ENCODE measurements around the gene USP40.

- TF ChIP-seq ZNF416 (tag by site-specific recombination; IDR thresholded peaks at IDR 0.05) (no peak), RBAK (tag by site-specific recombination; IDR thresholded peaks at IDR 0.05) (no peak), ZNF10 (tag by site-specific recombination; IDR thresholded peaks at IDR 0.05) (no peak), ZNF24 (tag by site-specific recombination; IDR thresholded peaks at IDR 0.05) (no peak), CTCF (tag by site-specific recombination; IDR thresholded peaks at IDR 0.05) (no peak), ZNF274 (IDR thresholded peaks at IDR 0.05; ENCODE audit: low read length) (no peak), ZNF274 (tag by site-specific recombination; IDR thresholded peaks at IDR 0.05; ENCODE audit: borderline replicate concordance) (no peak), ZNF624 (tag by site-specific recombination; IDR thresholded peaks at IDR 0.05) (no peak), SALL2 (tag by site-specific recombination; IDR thresholded peaks at IDR 0.05; ENCODE audit: borderline replicate concordance) (no peak), ZNF544 (tag by site-specific recombination; IDR thresholded peaks at IDR 0.05) (no peak), ZNF704 (tag by site-specific recombination; IDR thresholded peaks at IDR 0.05) (no peak), ZBTB21 (tag by site-specific recombination; IDR thresholded peaks at IDR 0.05) (no peak)
These were observed 35.5 kb upstream of the USP40 start for GRCh38 chr2:233602076-233602475.

All from HEK293 (cell line).